Spinal cord (tissue), 10 donors: ENCODE measurements around the gene ATF7IP. TPM values are rescaled to one million over a fixed set of nuclear protein-coding genes. Genes with fewer than 3 reads are reported as not detected.
A peak's percentile ranks its signal among the peaks of the same experiment; 100 is the strongest.

Source experiments
- DNase-seq, 6 donors: peaks; one replicate each; pipeline versions ENCODE4 v3.0.0 to v3.0.0-alpha.2; 2013 to 2015; ENCODE audit warnings: low spot score in 6 of 6, low read depth in 4 of 6
- H3K27ac ChIP-seq: one replicate; pipeline ENCODE4 v1.5.1; 2013; ENCODE audit warnings: low read depth, low read length, control low read depth
- H3K27me3 ChIP-seq: one replicate; pipeline ENCODE4 v1.6.1; 2013; ENCODE audit warnings: low read length; ENCODE audit not compliant: control insufficient read depth, insufficient read depth
- H3K36me3 ChIP-seq: one replicate; pipeline ENCODE4 v1.6.1; 2013; ENCODE audit warnings: low read length; ENCODE audit not compliant: control insufficient read depth, insufficient read depth
- H3K4me1 ChIP-seq: one replicate; pipeline ENCODE4 v1.6.1; 2013; ENCODE audit warnings: low read length; ENCODE audit not compliant: control insufficient read depth, insufficient read depth
- H3K4me3 ChIP-seq: one replicate; pipeline ENCODE4 v1.5.1; 2013; ENCODE audit warnings: low read depth, low read length, control low read depth
- H3K9me3 ChIP-seq: one replicate; pipeline ENCODE4 v1.6.1; 2013; ENCODE audit warnings: low read length; ENCODE audit not compliant: control insufficient read depth, insufficient read depth
- WGBS: methylation state at CpG from one replicate; pipeline ENCODE4 v1.1.5; 2013; ENCODE audit warnings: missing lambda C conversion rate; ENCODE audit not compliant: insufficient coverage; 5-methylcytosine and 5-hydroxymethylcytosine counted together
- polyA plus RNA-seq, 2 donors: library from polyadenylated mRNA; unstranded; fragments of 120-200 nt; gene quantifications; one replicate each; pipeline ENCODE4 v1.2.1, GENCODE V29; 2013; ENCODE audit not compliant: insufficient read length in 2 of 2
- total RNA-seq, 2 donors: library from RNA; depleted of rRNA in 1 of 2; stranded (reverse); fragments of 120-200 nt in 1 of 2; fragments of >200 nt in 1 of 2; gene quantifications; one replicate each; pipeline versions ENCODE4 v1.2.3 to v1.2.4, GENCODE V29; 2013 to 2014
- donor health status: healthy.

ATF7IP gene
- total and polyA plus RNA-seq, 4 donors: 42.3 to 73.5 (median 54.5) TPM

DNA sequence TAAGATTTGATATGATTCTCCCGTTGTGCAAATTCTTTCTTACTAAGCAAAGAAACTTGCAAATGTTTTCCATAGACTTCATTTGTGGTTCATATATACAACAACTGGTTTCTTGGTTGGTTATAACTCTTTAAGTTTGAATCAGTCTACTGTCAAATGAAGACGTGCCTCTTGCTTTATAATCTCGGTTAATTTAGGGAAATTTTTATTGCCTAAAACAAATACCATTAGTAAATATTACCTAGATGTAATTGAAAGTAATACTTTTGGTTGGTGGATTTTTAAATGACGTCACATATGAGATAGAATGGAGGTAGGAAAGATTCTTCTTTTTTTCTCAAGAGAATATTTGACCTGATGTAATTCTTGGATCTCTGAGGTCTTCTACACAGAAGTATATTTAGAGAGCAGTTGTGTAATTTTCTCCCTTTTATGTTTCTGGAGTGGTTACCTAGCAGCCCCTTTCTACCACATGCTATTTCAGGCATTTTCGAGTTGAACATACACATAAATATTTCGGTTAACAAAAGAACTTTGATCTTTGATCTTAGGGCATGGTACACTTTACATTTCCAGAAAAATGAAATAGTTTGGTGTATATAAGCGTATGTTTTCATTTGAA, 1.7 kb downstream of the ATF7IP start:
- DNase-seq: peak in 2 of 6 donors; percentile 42 to 52
- no CpG with 5 or more reads among the region's 7 CpGs for WGBS
- no peaks in the 10 kb centered on the region for H3K4me1 ChIP-seq

DNA sequence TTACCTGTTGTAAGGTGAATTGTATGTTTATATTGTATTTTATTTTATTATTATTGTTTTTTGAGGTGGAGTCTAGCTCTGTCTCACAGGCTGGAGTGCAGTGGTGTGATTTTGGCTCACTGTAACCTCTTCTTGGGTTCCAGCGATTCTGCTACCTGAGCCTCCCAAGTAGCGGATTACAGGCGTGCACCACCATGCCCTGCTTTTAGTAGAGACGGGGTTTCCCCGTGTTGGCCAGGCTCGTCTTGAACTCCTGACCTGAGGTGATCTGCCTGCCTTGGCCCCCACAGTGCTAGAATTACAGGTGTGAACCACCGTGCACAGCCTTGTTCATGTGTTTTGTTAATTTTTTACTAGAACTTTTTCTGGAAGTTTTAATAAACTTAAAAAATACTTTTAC, 3.8 kb downstream of the ATF7IP start:
- H3K27me3 ChIP-seq: no peaks in the 10 kb centered on the region
- H3K36me3 ChIP-seq: peaks cover 6% of the 10 kb centered on the region
- DNase-seq: no peak
- H3K9me3 ChIP-seq: no peaks in the 10 kb centered on the region
- H3K27ac ChIP-seq: no peak overlapping the region
- H3K4me3 ChIP-seq: no peak overlapping the region
- WGBS: 100% methylated on average over 6 of the region's 7 CpGs
- H3K4me1 ChIP-seq: no peaks in the 10 kb centered on the region

More for the DNA sequence above, 1.7 kb downstream of the ATF7IP start:
- Histone ChIP-seq H3K36me3 (peaks cover 6% of the 10 kb centered on the region), H3K4me3 (peak overlapping the region; percentile 80), H3K27ac (peak overlapping the region; percentile 99), H3K9me3 (no peaks in the 10 kb centered on the region), H3K27me3 (no peaks in the 10 kb centered on the region)

DNA sequence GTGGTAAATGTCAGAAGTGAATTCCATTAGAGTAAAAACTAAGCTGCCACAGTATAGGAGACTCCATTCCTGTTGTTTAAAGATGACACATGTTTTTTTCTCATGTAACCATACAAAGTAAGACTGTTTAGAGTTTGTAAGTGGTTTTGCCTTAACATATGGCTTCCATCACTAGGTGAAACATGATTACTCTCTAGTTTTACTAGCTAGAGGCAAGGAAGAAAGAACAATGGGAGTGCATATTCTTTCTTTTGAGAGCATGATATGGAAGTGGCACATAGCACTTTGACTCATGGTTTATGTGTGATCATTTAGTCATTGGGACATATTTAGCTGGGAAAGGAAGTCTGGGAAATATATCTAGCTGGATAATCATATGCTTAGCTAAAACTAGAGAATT, 7.7 kb downstream of the ATF7IP start:
- no peak for DNase-seq
- no peak overlapping the region for H3K27ac ChIP-seq
- H3K36me3 ChIP-seq: peaks cover 10% of the 10 kb centered on the region
- H3K4me3 ChIP-seq: no peak overlapping the region
- no peaks in the 10 kb centered on the region for H3K4me1 ChIP-seq
- peaks cover 1% of the 10 kb centered on the region for H3K9me3 ChIP-seq
- H3K27me3 ChIP-seq: no peaks in the 10 kb centered on the region

DNA sequence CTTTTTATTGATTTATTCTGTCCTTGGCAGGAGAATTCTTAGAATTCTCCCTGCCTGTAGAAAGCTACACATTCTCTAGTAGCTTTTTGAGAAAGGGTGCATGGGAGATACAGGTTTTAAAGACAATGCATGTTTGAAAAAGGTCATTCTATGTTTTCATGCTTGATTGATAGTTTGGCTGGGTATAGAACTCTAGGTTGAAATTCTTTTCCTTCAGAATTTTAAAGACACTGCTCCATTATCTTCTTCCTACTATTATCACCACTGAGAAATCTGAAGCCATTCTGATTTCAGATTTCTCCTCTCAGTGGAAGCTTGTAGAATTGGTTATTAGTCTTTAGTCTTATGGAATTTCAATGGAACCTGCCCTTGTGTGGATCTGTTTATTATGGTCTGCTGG, 14.0 kb downstream of the ATF7IP start:
- Histone ChIP-seq H3K4me3 (no peak overlapping the region), H3K9me3 (peaks cover 13% of the 10 kb centered on the region), H3K36me3 (peaks cover 7% of the 10 kb centered on the region), H3K27me3 (no peaks in the 10 kb centered on the region), H3K27ac (no peak overlapping the region), H3K4me1 (peaks cover 2% of the 10 kb centered on the region)
- DNase-seq: no peak

DNA sequence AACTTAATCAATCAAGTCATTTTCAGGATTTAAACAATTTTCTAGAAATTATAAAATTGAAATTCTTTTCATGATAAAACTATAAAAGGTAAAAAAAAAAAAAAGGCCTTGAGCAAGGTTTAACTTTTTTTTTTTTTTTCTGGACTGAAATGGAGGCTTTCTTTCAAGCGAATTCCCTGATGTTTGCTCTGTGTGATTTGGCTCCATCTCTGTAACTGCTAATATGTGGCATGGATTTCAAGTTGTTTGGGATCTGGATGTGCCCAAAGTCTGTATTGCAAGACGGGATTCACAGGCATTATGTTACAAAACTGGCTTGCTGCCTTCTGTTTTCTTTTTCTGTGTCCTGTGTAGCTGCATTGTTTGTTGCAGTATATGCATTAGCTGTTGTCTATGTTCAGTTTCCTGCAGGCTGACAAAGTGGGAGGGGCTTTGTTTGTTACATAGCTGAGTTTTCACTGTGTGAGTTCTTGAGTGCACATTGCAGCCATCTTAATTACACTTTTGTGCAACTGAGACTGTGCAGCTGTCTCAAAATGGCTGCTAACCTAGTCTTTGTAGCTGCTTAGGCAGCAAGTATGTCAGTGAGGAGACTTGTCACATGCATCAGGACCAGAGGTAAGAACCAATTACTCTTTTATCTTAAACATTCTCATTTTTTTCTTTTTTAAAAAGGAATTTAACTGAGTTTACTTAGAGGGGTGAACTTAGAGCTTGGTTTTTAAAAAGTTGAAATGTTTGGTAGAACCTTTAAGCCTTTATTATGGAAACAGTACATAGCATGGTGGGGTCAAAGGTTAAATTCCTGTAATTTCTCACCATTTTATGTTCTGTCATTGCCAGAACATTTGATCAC, 19.5 kb downstream of the ATF7IP start:
- DNase-seq: peak; percentile 81 to 97 (median 90)
- no peaks in the 10 kb centered on the region for H3K27me3 ChIP-seq
- peaks cover 2% of the 10 kb centered on the region for H3K36me3 ChIP-seq
- peaks cover 2% of the 10 kb centered on the region for H3K4me1 ChIP-seq
- 0% methylated on average over 1 of the region's 2 CpGs for WGBS
- peak overlapping the region; percentile 17 for H3K4me3 ChIP-seq
- H3K27ac ChIP-seq: peak overlapping the region; percentile 87
- H3K9me3 ChIP-seq: peaks cover 4% of the 10 kb centered on the region

DNA sequence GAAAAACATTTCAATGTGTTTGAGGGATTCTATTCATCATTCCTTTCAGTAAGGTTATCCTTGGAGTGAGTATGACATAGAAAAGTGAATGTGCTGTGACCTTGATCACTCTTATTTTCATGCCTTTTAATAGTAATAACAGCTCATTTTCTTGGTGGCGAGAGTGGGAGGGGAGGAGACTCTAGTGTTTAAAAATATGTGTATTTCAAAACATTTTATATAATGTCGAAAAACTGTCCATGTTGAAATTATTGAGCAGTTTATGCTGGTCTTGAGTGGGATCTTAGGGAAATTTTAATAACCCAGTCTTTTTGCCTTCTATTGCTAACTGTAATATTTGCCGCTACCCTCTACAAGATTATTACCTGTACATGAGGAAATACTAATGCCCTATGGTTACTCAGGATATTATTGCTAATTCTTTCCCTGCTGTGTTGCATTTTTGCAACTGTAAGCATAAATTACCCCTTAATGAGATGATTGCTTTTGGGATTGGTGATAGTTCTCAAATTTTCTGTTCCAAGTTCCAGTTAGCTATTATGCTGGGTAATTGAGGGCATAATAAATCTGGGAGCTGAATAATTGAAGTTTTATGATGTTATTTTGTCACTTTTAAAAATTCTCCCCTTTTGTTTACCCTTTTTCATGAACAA, 21.9 kb downstream of the ATF7IP start:
- Histone ChIP-seq H3K36me3 (no peaks in the 10 kb centered on the region), H3K4me1 (peaks cover 2% of the 10 kb centered on the region), H3K27ac (no peak overlapping the region), H3K4me3 (no peak overlapping the region), H3K27me3 (no peaks in the 10 kb centered on the region), H3K9me3 (peaks cover 2% of the 10 kb centered on the region)
- DNase-seq: no peak
- no CpG with 5 or more reads among the region's 3 CpGs for WGBS

DNA sequence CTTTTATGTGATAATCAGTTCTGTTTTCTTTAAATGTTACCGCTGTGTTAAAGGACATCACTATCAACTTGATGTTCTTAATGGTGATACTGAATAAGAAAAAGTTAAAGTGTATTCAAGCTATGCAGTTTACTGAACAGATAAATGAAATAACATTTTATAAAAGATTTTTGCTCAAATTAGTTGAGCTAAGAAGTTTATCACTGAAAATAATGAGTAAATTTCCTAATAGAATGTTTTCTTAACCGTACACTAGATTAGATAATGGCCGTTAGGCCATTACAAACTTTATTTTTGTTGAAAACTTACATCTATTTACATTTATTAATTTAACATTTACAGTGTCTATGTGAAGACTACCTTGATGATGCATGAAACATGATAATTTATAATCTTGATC, 25.0 kb downstream of the ATF7IP start:
- H3K4me1 ChIP-seq: no peaks in the 10 kb centered on the region

DNA sequence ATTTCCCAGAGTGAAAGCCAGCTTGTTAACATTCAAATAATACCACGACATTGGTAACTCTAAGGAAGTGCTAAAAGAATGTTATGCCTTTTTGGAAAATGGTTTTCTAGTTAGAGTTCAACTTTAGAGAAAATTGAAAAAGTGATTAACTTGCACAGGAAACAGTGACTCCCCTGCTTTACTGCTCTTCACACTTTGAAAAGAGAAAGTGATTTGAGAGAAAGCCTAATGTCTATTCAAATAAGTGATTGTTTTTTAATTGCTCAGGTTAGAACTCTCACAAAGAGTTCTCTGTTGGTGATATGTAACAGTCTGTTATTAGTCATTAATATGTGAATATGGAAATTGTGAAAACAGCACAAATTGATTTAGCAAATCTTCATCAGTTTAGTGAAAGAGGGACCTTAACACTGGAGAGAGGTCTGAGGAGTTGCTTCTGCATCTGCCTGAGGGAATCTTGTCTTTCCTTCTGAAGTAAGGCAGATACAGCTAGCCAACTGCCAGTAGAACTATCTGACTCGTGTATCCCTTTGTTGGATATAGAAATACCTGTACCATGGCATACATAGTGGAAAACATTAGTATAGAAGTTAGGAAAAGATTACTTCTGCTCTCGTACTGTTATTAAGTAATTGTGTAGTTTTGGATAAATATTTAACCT, 25.5 kb downstream of the ATF7IP start:
- H3K9me3 ChIP-seq: peaks cover 2% of the 10 kb centered on the region
- DNase-seq: no peak
- 43% methylated on average over 1 of the region's 3 CpGs for WGBS
- H3K27ac ChIP-seq: peak overlapping the region; percentile 22
- no peaks in the 10 kb centered on the region for H3K36me3 ChIP-seq
- H3K4me3 ChIP-seq: no peak overlapping the region
- no peaks in the 10 kb centered on the region for H3K4me1 ChIP-seq
- no peaks in the 10 kb centered on the region for H3K27me3 ChIP-seq

More for the DNA sequence above, 25.0 kb downstream of the ATF7IP start:
- Histone ChIP-seq H3K9me3 (peaks cover 2% of the 10 kb centered on the region), H3K27ac (peak overlapping the region; percentile 25), H3K4me3 (no peak overlapping the region), H3K36me3 (no peaks in the 10 kb centered on the region), H3K27me3 (no peaks in the 10 kb centered on the region)
- no CpG with 5 or more reads among the region's 3 CpGs for WGBS
- no peak for DNase-seq

DNA sequence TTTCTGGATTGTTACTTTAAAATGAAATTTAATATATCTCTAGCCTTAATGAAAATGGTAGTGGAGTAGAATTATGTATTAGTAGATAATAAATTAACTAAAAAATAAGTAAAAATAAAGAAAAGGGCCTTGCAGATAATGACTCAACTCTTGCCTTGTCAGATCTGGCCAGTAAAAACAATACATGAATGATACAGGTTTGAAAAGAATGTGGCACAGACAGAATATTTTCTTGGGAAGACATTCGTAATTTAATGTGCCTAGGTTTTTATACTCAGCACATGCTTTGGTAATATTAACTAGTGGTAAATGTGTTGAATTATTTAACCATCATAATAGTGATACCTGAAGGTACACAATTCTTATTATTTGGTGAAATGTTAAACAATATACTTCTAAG, 28.3 kb downstream of the ATF7IP start:
- no peak for DNase-seq
- no CpG with 5 or more reads among the region's 1 CpG for WGBS
- Histone ChIP-seq H3K4me1 (no peaks in the 10 kb centered on the region), H3K9me3 (peaks cover 5% of the 10 kb centered on the region), H3K27ac (peak overlapping the region; percentile 85), H3K27me3 (no peaks in the 10 kb centered on the region), H3K36me3 (no peaks in the 10 kb centered on the region), H3K4me3 (no peak overlapping the region)
